Thyroid gland (tissue), 4 donors: ENCODE data around the gene OSBPL5. TPM values are rescaled to one million over a fixed set of nuclear protein-coding genes. Genes with fewer than 3 reads are reported as not detected.

Experiments used
- DNase-seq, 2 donors: peaks; one replicate each; pipeline ENCODE4 v3.0.0-alpha.2; 2019
- H3K27ac ChIP-seq, 3 donors: fragments of 200-600 bp; sonication (generic); 1 replicate in 2 of 3; 2 replicates in 1 of 3; pipeline ENCODE4 v1.5.1; 2016 to 2019; ENCODE audit warnings: mild to moderate bottlenecking in 1 of 3, moderate library complexity in 1 of 3
- H3K27me3 ChIP-seq: fragments of 200-600 bp; sonication (generic); one replicate; pipeline ENCODE4 v1.5.1; 2019
- H3K36me3 ChIP-seq, 2 donors: fragments of 200-600 bp; sonication (generic); one replicate each; pipeline ENCODE4 v1.5.1; 2016 to 2019
- H3K4me1 ChIP-seq, 2 donors: fragments of 200-600 bp; sonication (generic); one replicate each; pipeline ENCODE4 v1.5.1; 2017 to 2019
- H3K4me3 ChIP-seq, 3 donors: fragments of 200-600 bp; sonication (generic); replicated peaks in 1 of 3; 1 replicate in 2 of 3; 2 replicates in 1 of 3; pipeline ENCODE4 v1.5.1; 2016; ENCODE audit warnings: mild to moderate bottlenecking in 1 of 3
- H3K9me3 ChIP-seq: fragments of 200-600 bp; sonication (generic); one replicate; pipeline ENCODE4 v1.5.1; 2017
- CTCF ChIP-seq, 6 experiments: fragments of 200-600 bp in 3 of 6; fragments of 450-650 bp in 3 of 6; sonication (generic) in 3 of 6; IDR thresholded peaks; one replicate each; pipeline ENCODE4 v1.5.1; 2016 to 2019; ENCODE audit warnings: antibody characterized with exemption in 6 of 6, mild to moderate bottlenecking in 2 of 6, inconsistent platforms in 1 of 6, moderate library complexity in 1 of 6
- POLR2A ChIP-seq, 2 donors: fragments of 450-650 bp; IDR thresholded peaks; one replicate each; pipeline ENCODE4 v1.6.1; 2017; ENCODE audit warnings: antibody characterized with exemption in 2 of 2, mild to moderate bottlenecking in 2 of 2, moderate library complexity in 1 of 2
- WGBS, 2 donors: methylation state at CpG; one replicate each; pipeline ENCODE4 v1.1.5; 2017; 5-methylcytosine and 5-hydroxymethylcytosine counted together
- intact Hi-C: fragments of 100-400 bp; cut with DNase I; formaldehyde crosslinking; loops from one replicate; pipeline ENCODE4 v1.15.1; 2023
- total RNA-seq, 4 donors: library from RNA; depleted of rRNA; stranded (reverse); fragments of >200 nt; gene quantifications; one replicate each; pipeline ENCODE4 v1.2.3, GENCODE V29; 2016

OSBPL5 gene
- total RNA-seq, 4 donors from 2014 or later: 24.2 to 46.7 (median 34.4) TPM

DNA sequence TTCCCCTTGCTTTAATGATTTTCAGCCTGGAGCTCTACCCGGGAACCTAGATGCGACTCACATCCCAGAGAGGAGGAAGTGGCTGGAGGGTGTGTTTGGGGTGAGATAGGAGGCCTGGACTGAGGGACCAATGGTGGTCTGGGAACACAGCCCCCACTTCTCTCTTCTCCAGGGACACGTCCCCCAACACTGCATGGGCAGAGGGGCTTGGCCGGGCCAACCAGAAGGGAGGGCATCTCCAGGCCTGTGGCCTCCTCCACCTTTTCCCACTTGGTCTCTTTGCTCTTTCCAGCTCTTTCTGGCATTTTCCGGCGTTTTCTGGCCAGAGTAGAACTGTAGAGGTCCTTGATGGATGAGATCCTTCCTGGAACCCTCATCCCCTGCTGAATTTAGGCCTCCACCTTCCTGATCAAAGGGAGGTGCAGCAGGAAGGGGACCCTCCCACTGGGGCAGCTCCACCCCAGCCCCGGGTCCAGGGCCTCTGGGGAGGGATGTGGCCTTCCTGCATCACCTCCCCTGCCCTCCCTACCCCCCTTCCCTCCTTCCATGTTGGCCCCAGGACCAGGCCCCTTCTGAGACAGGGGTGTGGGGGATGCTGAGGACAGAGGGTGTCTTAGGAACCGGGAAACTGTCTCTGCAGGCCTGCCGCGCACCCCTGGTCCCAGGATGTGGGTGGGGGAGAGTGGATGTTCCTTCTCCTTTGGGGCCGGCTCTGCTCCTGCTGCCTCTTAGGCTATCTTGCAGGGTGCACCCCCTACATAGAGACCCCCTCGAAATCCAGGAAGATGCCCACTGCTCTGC, 29.1 kb upstream of the OSBPL5 start:
- H3K36me3 ChIP-seq: no peaks in the 10 kb centered on the region
- no peak for TF ChIP-seq CTCF (IDR thresholded peaks at IDR 0.05)
- TF ChIP-seq POLR2A (IDR thresholded peaks at IDR 0.05): no peak
- intact Hi-C loops: no loop called here
- H3K27ac ChIP-seq: no peak overlapping the region
- H3K4me1 ChIP-seq: no peaks in the 10 kb centered on the region
- no peaks in the 10 kb centered on the region for H3K27me3 ChIP-seq
- H3K4me3 ChIP-seq: no peak overlapping the region
- WGBS, 2 donors: 74 to 88% methylated on average over 7 to 12 of the region's 12 CpGs
- H3K9me3 ChIP-seq: no peaks in the 10 kb centered on the region
- DNase-seq: no peak

GRCh38 chr11:3193373-3194015, 28.4 kb upstream of the OSBPL5 start:
- Histone ChIP-seq H3K4me3 (no peak overlapping the region), H3K27ac (no peak overlapping the region)
- WGBS, 2 donors: 82 to 87% methylated on average over 13 to 18 of the region's 19 CpGs

GRCh38 chr11:3192511-3193372, 27.6 kb upstream of the OSBPL5 start:
- WGBS, 2 donors: 80 to 86% methylated on average over 13 to 14 of the region's 14 CpGs
- Histone ChIP-seq H3K4me1 (no peaks in the 10 kb centered on the region), H3K27me3 (no peaks in the 10 kb centered on the region), H3K27ac (no peak overlapping the region), H3K9me3 (no peaks in the 10 kb centered on the region), H3K4me3 (no peak overlapping the region), H3K36me3 (no peaks in the 10 kb centered on the region)
- no peak for TF ChIP-seq CTCF (IDR thresholded peaks at IDR 0.05)
- TF ChIP-seq POLR2A (IDR thresholded peaks at IDR 0.05): no peak
- DNase-seq: no peak
- intact Hi-C loops: no loop called here

More at GRCh38 chr11:3193373-3194015, 28.4 kb upstream of the OSBPL5 start:
- no peaks in the 10 kb centered on the region for H3K9me3 ChIP-seq
- intact Hi-C loops: no loop called here
- no peak for TF ChIP-seq POLR2A (IDR thresholded peaks at IDR 0.05)
- TF ChIP-seq CTCF (IDR thresholded peaks at IDR 0.05): no peak
- no peak for DNase-seq
- no peaks in the 10 kb centered on the region for H3K36me3 ChIP-seq
- H3K4me1 ChIP-seq: no peaks in the 10 kb centered on the region
- no peaks in the 10 kb centered on the region for H3K27me3 ChIP-seq

- 93 to 96% methylated on average over 19 of the region's 19 CpGs for WGBS, 2 donors
- Histone ChIP-seq H3K9me3 (no peaks in the 10 kb centered on the region), H3K27me3 (no peaks in the 10 kb centered on the region), H3K4me3 (no peak overlapping the region), H3K27ac (no peak overlapping the region), H3K4me1 (no peaks in the 10 kb centered on the region), H3K36me3 (no peaks in the 10 kb centered on the region)
- intact Hi-C loops: no loop called here
- no peak for TF ChIP-seq POLR2A (IDR thresholded peaks at IDR 0.05)
- TF ChIP-seq CTCF (IDR thresholded peaks at IDR 0.05): no peak
- no peak for DNase-seq
These were observed 26.6 kb upstream of the OSBPL5 start for GRCh38 chr11:3191586-3192324.
